NCI-H2227 (cell line): ENCODE measurements around the gene EMP2.
"Not testable (repeated sequence)": the region's sequence is repeated elsewhere in the genome, so short reads cannot be mapped to it uniquely, and the experiment has no call there.

Experiments used
- DNase-seq: peaks from one replicate; lab custom pipeline; 2025; ENCODE audit not compliant: unreplicated experiment; lab: John Stamatoyannopoulos, UW

The EMP2 gene

DNA sequence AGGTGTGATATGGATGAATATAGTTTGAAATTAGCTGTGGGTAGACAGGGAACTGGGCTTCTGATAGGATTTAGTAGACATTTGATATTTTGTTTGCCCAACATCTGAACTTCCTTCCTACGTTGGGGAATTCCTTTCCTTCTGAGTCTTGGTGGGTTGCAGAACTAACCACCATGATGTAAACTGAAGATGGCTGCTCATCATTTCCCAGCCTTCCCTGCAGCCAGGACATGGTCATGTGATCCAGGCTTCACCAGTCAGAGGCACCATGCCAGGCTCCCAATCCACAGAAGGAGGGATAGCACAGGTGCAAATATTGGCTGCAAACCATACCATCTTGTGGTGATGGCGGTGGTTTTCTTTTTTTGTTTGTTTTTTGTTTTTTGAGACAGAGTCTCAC is 57.4 kb downstream of the EMP2 start:
- no peak for DNase-seq

DNA sequence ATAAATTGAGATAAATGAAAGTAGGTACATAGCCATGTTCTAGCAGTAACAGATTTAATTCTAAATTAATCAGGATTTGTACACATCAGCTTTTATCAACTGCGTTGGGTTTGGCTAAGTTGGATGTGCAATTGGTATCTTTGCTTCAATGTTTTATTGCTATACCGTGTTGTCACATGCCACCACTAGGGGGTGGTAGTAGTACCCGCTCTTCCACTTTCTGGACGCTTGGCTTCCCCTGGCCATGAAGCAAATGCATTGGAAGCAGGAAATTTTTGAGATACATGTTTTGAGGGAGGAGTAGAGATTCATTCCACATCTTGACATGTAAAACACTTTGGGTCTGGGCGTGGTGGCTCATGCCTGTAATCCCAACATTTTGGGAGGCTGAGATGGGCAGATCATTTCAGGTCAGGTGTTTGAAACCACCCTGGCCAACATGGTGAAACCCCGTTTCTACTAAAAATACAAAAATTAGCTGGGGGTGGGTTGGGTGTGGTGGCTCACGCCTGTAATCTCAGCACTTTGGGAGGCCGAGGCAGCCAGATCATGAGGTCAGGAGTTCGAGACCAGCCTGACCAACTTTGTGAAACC is 58.6 kb downstream of the EMP2 start:
- peak; percentile 62 for DNase-seq

DNA sequence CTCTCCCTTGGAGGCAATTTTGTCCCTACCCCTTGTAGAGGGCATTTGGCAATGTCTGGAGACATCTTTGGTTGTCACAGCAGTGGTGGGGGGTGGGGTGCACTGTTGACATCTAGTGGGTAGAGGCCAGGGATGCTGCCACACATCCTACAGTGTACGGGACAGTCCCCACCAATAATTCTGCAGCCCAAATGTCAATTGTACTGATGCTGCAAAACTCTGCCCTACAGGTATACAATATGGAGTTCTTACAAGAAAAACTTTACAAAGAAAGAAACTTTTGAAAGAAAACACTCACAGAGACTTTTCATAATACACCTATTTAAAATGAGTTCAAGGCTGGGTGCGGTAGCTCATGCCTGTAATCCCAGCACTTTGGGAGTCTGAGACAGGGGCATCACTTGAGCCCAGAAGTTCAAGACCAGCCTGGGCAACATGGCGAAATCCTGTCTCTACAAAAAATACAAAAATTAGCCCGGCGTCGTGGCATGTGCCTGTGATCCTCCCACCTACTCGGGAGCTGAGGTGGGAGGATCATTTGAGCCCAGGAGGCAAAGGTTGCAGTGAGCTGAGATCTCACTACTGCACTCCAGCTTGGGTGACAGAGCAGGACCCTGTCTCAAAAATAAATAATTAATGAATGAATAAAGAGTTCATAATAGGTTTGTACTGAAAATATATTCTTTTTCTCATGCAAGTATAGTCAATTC is 59.4 kb downstream of the EMP2 start:
- DNase-seq = no peak

DNA sequence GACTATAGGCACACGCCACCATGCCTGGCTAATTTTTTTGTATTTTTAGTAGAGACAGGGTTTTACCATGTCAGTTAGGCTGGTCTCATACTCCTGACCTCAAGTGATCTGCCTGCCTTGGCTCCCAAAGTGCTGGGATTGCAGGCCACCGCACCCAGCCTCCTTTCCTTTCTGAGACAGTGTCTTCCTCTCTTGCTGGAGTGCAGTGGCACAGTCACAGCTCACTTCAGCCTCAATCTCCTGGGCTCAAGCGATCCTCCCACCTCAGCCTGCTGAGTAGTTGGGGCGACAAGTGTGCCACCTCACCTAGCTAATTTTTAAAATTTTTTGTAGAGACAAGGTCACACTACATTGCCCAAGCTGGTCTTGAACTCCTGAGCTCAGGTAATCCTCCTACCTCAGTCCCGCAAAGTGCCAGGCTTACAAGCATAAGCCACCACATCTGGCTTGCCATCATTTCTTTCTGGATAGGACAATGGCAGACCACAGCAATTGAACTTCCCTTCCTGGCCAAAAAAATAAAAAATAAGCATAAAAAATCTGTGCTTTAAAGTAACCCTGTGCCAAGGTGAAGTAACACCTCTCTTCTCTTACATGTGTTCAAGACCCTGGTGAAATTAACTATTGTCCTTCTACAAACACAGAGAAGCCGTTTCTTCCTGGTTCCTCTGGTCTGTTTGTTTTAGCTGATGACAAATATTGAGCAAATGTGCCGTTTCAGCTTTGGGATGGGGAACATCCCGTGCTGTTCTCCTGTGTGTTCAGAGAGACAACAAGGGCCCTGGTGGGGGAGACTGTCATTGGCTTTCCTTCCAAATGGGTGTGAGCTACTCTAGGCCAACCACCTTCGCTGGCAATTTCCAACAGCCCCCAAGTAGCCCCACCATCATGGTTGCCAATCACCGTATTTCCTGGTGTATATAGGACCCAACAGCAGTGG is 60.2 kb downstream of the EMP2 start:
- DNase-seq = no peak

DNA sequence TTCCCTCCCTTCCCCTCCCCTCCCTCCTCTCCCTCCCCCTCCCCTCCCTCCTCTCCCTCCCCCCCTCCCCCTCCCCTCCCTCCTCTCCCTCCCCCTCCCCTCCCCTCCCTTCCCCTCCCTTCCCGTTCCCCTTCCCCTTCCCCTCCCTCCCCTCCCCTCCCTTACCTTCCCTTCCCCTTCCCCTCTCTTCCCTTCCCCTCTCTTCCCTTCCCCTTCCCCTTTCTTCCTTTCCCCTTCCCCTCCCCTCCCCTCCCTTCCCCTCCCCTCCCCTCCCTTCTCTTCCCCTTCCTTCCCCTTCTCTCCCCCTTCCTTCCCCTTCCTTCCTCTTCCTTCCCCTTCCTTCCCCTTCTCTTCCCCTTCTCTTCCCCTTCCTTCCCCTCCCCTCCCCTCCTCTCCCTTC is 61.1 kb downstream of the EMP2 start:
- no peak for DNase-seq

DNA sequence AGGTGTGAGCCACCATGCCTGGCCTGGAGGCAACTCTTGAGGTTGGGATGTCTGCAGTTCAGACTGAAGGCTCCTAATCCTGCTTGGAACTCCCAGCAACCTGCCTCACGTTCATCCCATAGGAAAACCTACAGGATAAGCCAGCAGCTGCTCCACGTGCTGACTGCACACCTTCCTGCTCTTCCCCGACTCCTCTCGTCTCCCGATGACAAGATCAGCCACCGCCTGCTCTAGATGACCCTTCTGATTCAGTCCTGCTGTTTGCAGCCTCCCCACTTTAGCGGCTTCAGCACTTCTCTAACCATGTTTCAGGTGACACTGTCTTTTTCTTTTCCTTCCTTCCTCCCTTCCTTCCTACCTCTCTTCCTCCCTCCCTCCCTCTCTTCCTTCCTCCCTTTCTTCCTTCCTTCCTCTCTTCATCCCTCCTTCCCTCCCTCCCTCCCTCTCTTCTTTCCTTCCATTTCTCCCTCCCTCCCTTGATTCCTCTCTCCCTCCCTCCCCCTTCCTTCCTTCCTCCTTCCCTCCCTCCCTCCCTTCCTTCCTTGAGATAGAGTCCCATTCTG is 61.8 kb downstream of the EMP2 start:
- no peak for DNase-seq

DNA sequence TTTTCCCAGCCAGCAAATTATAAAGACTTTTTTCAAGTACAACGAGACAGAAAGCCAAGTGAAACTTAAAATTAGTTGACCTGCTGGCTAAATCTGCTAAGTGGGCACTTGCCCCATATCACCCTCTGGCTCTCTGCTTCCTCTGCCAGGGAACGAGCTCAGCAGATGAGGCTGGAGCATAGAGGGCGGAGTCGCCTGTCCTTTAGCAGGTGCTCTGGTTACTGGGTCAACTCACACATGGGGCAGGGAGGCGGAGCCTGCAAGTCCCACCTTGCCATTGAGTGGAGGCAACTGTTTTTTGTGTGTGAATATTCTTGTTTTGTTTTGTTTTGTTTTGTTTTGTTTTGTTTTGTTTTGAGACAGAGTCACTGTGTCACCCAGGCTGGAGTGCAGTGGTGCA is 62.5 kb downstream of the EMP2 start:
- no peak for DNase-seq

DNA sequence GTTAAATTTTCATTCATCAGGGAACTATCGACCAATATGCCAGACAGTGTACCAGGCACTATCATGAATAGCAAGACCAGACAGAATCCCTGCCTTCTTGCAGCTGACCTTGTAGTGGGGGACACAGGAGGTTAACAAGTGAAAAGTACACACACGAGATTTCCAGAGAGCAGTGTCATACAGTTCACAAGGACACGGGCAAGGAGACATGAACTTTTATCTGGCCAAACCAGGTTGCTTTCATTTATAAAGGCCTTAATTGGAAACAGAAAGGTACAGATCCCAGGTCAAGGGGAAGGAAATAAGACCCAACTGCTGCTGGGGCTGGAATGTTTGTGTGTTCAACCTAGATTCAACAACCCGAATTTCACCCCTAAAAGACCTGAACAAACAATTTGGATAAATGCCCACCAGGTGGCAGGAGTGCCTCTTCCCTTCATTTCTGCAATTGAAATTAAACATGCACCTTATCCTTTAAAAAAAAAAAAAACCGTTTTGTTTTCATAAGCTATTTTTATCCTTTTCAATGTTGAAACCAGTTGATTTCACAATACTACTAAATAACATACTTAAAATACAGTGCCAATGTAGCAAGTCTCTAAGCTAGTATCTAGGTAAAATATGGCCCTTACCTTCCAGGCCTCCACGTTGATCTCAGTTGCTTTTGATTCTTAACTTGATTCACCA is 65.9 kb downstream of the EMP2 start:
- DNase-seq = peak; percentile 31

DNA sequence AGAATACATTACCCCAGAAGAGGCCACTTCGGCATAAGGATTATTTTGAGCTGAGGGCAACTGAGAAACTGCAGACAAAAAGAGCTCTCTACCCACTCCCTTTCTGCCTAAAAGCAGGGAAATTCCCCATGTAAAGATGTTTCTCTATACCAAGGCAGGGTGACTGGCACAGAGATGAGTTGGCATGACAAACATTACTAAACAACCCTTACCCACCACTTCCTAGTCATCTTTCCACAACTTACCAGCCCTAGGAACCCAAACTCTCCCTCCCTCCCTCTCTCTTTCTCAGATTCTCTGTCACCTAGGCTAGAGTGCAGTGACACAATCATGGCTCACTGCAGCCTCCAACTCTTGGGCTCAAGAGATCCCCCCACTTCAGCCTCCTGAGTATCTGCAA is 68.6 kb downstream of the EMP2 start:
- DNase-seq = no peak

DNA sequence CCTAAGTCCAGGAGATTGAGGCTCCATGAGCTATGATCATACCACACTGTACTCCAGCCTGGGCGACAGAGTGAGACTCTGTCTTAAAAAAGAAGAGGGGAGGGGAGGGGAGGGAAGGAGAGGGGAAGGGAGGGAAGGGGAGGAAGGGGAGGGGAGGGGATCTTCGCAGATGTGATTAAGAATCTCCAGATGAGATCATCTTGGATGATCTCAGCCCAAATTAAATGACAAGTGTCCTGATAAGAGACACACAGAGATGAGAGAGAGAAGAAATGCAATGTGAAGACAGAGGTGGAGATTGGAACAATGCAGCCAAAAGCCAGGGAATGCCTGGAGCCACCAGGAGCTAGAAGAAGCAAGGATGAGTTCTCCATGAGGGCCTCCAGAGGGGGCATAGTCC is 70.1 kb downstream of the EMP2 start:
- DNase-seq = no peak

DNA sequence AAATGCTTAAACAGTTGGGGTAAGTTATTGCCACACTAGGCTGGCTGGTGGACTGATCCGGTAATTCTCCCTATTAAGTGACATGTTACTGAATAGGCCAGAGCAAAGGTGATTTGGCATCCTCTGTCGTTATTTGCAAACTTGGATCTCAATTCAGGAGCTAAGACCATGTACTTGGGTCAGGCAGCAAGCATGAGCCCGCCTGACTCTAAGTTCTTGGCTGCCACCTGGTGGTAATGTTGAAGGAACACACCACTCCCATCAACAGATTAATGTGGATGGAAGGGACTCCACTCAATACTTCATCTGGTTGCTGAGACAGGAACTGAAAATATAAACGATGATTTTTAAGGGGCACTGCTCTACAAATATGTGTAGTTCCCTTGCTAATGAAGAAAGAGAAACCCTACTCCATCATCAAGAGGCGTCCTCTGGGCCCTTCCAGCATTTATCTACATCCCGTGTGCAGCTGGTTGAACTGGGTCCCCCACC is 70.8 kb downstream of the EMP2 start:
- DNase-seq = peak; percentile 85

DNA sequence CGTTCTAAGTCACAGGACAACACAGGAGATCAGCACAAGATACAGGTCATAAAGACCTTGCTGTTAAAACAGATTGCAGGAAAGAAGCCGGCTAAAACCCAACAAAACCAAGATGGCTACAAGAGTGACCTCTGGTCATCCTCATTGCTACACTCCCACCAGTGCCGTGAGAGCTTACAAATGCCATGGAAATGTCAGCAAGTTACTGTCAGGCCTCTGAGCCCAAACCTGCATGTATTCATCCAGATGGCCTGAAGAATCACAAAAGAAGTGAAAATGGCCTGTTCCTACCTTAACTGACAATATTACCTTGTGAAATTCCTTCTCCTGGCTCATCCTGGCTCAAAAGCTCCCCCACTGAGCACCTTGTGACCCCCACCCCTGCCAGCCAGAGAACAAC is 75.1 kb downstream of the EMP2 start:
- DNase-seq = not testable (repeated sequence)

DNA sequence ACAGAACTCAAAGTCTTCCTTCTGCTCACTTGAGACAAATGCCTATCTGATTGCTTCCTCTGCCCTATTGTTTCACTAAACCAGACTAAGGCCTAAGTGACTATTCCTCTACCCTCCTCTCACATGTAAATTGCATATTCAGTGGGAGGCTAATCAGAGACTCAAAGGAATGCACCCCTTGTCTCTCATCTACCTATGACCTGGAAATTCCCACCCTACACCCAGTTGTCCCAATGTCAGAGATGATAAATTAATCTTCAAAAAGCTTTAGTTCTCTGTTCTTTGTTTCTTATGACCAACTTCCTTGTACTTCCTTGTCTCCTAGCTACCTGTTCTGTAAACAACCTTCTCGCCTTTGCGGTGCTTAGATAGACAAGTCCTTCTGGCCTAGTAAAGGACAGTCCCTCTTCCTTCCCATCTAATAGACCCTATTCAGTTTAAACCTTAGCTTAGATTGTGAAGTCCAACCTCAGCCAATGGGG is 76.0 kb downstream of the EMP2 start:
- no peak for DNase-seq

DNA sequence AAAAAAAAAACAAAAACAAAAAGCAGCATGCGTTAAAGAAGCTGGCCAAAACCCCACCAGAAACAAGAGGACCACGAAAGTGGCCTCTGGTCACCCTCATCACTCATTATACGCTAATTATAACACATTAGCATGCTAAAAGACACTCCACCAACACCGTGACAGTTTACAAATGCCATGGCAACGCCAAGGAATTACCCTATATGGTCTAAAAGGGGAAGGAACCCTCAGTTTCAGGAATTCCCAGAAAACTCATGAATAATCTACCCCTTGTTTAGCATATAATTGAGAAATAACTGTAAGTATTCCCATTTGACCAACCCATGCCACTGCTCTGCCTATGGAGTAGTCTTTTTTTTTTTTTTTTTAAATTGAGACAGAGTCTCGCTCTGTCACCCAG is 77.6 kb downstream of the EMP2 start:
- no peak for DNase-seq

DNA sequence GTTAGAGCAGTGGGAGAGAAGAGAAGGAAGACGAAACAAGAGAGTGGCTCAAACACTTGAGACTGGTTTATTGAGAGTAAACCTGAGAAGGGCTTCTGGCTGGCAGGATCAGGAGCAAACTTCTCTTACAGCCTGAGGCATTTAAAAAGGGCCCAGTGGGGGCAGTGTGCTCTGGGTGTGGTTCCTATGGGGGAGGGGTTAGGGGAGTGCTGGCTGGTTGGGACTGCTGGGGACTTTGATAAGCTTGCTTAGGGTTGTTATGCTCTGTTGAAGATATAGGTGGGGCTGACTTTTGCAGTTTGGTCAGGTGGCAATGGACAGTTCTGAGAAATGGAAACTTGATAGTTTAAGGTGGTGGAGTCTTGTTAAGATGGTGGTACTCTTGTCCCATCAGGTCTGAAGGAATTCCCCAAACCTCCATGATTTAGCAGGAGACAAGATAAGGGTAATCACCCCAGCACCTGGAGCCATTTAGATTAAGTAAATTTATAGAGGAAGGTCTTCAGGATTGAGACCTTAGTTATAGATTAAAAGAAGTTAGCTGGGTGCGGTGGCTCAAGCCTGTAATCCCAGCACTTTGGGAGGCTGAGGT is 79.3 kb downstream of the EMP2 start:
- no peak for DNase-seq

DNA sequence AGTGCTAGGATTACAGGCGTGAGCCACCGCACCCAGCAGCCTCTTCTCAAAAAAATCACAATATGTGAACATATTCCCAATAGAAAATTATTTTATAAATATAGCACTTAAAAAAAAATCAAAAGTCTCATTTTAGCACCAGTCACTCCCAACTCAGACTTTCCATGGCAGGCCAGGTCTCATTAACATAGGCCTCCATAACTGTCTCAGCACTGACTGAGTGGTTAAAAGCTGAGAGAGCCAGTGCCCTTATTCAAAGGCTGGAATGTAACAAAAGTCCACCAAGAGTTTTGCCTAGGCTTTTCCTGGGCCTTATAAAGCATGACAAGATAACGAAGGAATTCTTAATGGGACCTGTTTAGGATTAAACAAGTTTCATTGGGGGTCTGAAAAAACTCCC is 79.8 kb downstream of the EMP2 start:
- DNase-seq = no peak

DNA sequence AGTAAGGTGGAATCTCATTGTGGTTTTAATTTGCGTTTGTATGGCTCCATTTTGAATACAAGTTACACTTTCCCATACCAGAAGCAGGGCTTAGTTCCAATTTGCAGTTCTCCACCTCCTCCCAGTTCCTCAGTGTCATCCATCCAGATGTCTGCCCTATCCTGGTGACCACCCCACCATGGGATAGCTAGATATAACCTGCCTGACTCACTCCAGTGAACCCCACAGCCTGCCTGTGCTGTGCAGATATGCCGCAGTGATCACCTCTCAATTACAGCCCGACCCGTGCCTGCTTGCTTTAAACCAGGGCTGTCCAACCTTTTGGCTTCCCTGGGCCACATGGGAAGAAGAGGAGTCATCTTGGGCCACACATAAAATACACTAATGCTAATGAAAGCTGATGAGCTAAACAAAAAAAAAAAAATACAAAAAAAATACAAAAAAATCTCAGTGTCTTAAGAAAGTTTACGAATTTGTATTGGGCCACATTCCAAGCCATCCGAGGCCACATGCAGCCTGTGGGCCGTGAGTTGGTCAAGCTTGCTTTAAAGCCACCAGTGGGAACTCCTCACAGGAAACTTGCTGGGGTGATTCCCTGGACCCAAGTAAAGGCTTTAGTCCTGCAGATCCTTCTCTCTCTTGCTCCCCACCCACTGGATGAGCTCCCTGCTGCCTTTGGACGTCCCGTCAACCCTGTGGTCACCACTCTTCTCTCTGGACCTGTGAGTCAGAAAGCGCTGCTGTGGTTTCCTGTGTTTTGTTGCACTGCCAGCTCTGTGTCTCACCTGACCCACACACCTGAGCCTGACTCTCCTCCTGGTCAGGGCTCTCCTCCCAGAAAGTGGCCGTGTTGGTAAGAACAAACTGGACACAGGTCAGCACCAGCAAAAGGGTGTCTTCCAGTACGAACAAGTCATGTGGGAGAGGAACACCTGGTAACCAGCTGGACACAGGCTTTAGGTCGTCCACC is 83.0 kb downstream of the EMP2 start:
- no peak for DNase-seq

DNA sequence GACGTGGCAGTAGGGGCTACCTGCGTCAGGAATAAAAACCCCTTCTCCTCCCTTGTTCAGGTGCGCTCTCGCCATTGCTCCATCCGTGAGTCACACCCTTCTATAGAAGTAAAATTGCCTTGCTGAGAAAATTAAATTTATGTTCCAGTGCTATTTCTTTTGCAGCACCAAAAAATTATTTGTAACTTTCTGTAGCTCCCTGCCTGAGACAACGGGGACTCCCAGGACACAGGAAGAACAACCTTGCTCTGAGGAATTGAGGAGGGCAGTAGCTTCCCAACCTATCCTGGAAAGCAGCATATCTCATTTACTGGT is 85.4 kb downstream of the EMP2 start:
- DNase-seq = no peak

DNA sequence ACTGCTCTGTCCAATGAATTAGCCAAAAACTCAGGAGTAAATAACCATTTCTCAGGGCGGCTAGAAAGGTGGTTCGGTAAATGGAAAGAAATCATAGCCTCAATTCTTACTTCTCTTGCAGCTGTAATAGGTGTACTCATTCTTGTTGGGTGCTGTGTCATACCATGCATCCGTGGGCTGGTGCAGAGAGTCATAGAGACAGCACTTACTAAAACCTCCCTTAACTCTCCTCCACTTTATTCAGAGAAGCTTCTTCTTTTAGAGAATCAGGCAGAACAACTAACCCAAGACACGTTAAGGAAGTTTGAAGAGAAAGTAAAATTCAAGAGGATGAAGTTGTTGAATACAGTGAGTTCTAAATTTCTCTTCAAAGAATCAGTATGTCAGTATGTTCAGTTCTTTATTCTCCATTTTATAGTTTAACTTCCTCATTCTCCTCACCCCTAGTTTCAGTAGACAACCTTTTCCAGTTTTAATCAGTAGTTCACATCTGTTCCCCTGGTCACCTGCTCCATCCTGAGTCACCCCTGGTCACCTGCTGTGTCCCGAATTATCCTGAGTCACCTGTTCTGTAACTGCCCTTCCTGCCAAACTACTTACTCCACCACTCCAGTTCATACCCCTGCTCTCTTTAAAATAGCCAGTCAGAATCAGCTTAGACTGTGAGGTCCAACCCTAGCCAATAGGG is 85.9 kb downstream of the EMP2 start:
- no peak for DNase-seq
